A549 (cell line): ENCODE results near the gene POR. TPM values are rescaled to one million over a fixed set of nuclear protein-coding genes. Genes with fewer than 3 reads are reported as not detected.

Experiments used
- ATAC-seq, 2 experiments: fragments of 200-7000 bp in 1 of 2; fragments of >200 bp in 1 of 2; cut with Nextera tagmentation in 1 of 2; cut with Tn5 transposase in 1 of 2; 3 replicates each; pipeline versions ENCODE4 v1.8.0 to v1.9.1; 2018 to 2020; ENCODE audit warnings: mild to moderate bottlenecking in 1 of 2, moderate library complexity in 1 of 2
- CTCF ChIA-PET: fragments of 300-600 bp; sonication (Branson Sonifier 250); formaldehyde crosslinking; extraction: SDS; loops from one replicate; lab custom pipeline; 2021; ENCODE audit warnings: antibody characterized with exemption, inconsistent platforms; lab: Yijun Ruan, JAX
- POLR2A ChIA-PET: fragments of 350-600 bp; formaldehyde crosslinking; extraction: SDS; loops from one replicate; lab custom pipeline; 2021; ENCODE audit warnings: antibody characterized with exemption, inconsistent platforms; lab: Yijun Ruan, JAX
- DNase-seq, 2 experiments: peaks; one replicate each; pipeline versions ENCODE4 v3.0.0 to v3.0.0-alpha.2; 2011 to 2016; ENCODE audit warnings: low read depth in 1 of 2, low spot score in 1 of 2
- FAIRE-seq: peaks from 2 replicates; lab custom pipeline; 2011; peaks lifted over from hg19 to GRCh38; lab: Jason Lieb, UNC
- H3K27ac ChIP-seq, 2 experiments: fragments of >200 bp; sonication (Bioruptor Twin); formaldehyde crosslinking; 3 replicates each; pipeline ENCODE4 v1.5.1; 2016 to 2017
- H3K4me1 ChIP-seq: fragments of >200 bp; sonication (Bioruptor Twin); formaldehyde crosslinking; 3 replicates; pipeline ENCODE4 v1.6.1; 2016
- H3K4me2 ChIP-seq: fragments of >200 bp; sonication (Bioruptor Twin); formaldehyde crosslinking; 3 replicates; pipeline ENCODE4 v1.6.1; 2016
- H3K4me3 ChIP-seq: fragments of >200 bp; sonication (Bioruptor Twin); formaldehyde crosslinking; 3 replicates; pipeline ENCODE4 v1.5.1; 2016
- H3K9me3 ChIP-seq: fragments of >200 bp; sonication (Bioruptor Twin); formaldehyde crosslinking; 3 replicates; pipeline ENCODE4 v1.6.1; 2016
- CHD2 ChIP-seq: fragments of 150-350 bp; IDR thresholded peaks from 2 replicates; pipeline ENCODE4 v1.6.1; 2014; ENCODE audit warnings: low read length; ENCODE audit not compliant: partially characterized antibody
- CHD4 ChIP-seq: fragments of 200-600 bp; sonication (generic); IDR thresholded peaks from 2 replicates; pipeline ENCODE4 v1.6.1; 2016; ENCODE audit warnings: antibody characterized with exemption, mild to moderate bottlenecking, borderline replicate concordance
- ESRRA ChIP-seq: fragments of 150-350 bp; IDR thresholded peaks from 2 replicates; pipeline ENCODE4 v1.6.1; 2014; ENCODE audit warnings: mild to moderate bottlenecking, low read length, borderline replicate concordance
- FOSB ChIP-seq: fragments of 250-450 bp; sonication (Bioruptor Pico); IDR thresholded peaks from 2 replicates; pipeline ENCODE4 v1.5.0; 2020; ENCODE audit warnings: mild to moderate bottlenecking, moderate library complexity
- FOXS1 ChIP-seq: fragments of 250-450 bp; sonication (Bioruptor Pico); IDR thresholded peaks from 2 replicates; pipeline ENCODE4 v1.5.0; 2020; ENCODE audit warnings: mild to moderate bottlenecking, moderate library complexity
- GATA3 ChIP-seq: IDR thresholded peaks from 2 replicates; pipeline ENCODE4 v1.6.1; 2012; ENCODE audit warnings: borderline replicate concordance
- HDAC2 ChIP-seq: fragments of 200-600 bp; sonication (generic); IDR thresholded peaks from 2 replicates; pipeline ENCODE4 v1.6.1; 2016
- HEYL ChIP-seq: fragments of 250-450 bp; sonication (Bioruptor Pico); IDR thresholded peaks from 2 replicates; pipeline ENCODE4 v1.8.0; 2021; ENCODE audit warnings: mild to moderate bottlenecking, moderate library complexity
- HOXA7 ChIP-seq: fragments of 250-450 bp; sonication (Bioruptor Pico); IDR thresholded peaks from 2 replicates; pipeline ENCODE4 v1.5.0; 2020; ENCODE audit warnings: mild to moderate bottlenecking, moderate library complexity
- HOXB5 ChIP-seq: fragments of 250-450 bp; sonication (Bioruptor Pico); IDR thresholded peaks from 2 replicates; pipeline ENCODE4 v1.5.0; 2020; ENCODE audit warnings: mild to moderate bottlenecking, moderate library complexity
- JUN ChIP-seq, 2 experiments: fragments of >200 bp; sonication (Bioruptor Twin); formaldehyde crosslinking; IDR thresholded peaks; 2 replicates in 1 of 2; 3 replicates in 1 of 2; pipeline ENCODE4 v1.6.1; 2016 to 2017
- JUNB ChIP-seq: fragments of >200 bp; sonication (Bioruptor Twin); formaldehyde crosslinking; IDR thresholded peaks from 2 replicates; pipeline ENCODE4 v1.6.1; 2016
- KDM1A ChIP-seq: fragments of 200-600 bp; sonication (generic); IDR thresholded peaks from 2 replicates; pipeline ENCODE4 v1.6.1; 2016; ENCODE audit warnings: low read depth, mild to moderate bottlenecking
- KDM5A ChIP-seq: fragments of 200-600 bp; sonication (generic); IDR thresholded peaks from 2 replicates; pipeline ENCODE4 v1.6.1; 2016; ENCODE audit warnings: antibody characterized with exemption, mild to moderate bottlenecking
- MAZ ChIP-seq: fragments of 150-350 bp; IDR thresholded peaks from 2 replicates; pipeline ENCODE4 v1.6.1; 2014; ENCODE audit warnings: antibody characterized with exemption, low read depth, low read length, borderline replicate concordance
- NFE2L2 ChIP-seq: fragments of 150-350 bp; conservative IDR thresholded peaks from 2 replicates; pipeline ENCODE4 v1.6.1; 2014; ENCODE audit warnings: low read length
- NPAS2 ChIP-seq: fragments of 250-450 bp; sonication (Bioruptor Pico); IDR thresholded peaks from 2 replicates; pipeline ENCODE4 v1.8.0; 2022; ENCODE audit warnings: mild to moderate bottlenecking, moderate library complexity, borderline replicate concordance
- NR3C1 ChIP-seq: fragments of >200 bp; sonication (Bioruptor Twin); formaldehyde crosslinking; IDR thresholded peaks from 3 replicates; pipeline ENCODE4 v1.6.1; 2017
- PHF8 ChIP-seq: fragments of 200-600 bp; sonication (generic); IDR thresholded peaks from 2 replicates; pipeline ENCODE4 v1.6.1; 2016; ENCODE audit warnings: low read depth, mild to moderate bottlenecking, antibody characterized with exemption, moderate library complexity, borderline replicate concordance
- POLR2A ChIP-seq: IDR thresholded peaks from 2 replicates; pipeline ENCODE4 v1.6.1; 2012; ENCODE audit warnings: mild to moderate bottlenecking, low read length
- POLR2AphosphoS2 ChIP-seq: conservative IDR thresholded peaks from 2 replicates; pipeline ENCODE4 v1.6.1; 2012; ENCODE audit warnings: low read length, improper control_type of control experiment, inconsistent platforms
- RAD21 ChIP-seq, 2 experiments: fragments of >200 bp in 1 of 2; sonication (Bioruptor Twin) in 1 of 2; formaldehyde crosslinking in 1 of 2; IDR thresholded peaks in 1 of 2; conservative IDR thresholded peaks in 1 of 2; 2 replicates in 1 of 2; 3 replicates in 1 of 2; pipeline ENCODE4 v1.6.1; 2012 to 2018; ENCODE audit warnings: inconsistent platforms in 1 of 2
- RFX5 ChIP-seq: fragments of 450-650 bp; IDR thresholded peaks from 2 replicates; pipeline ENCODE4 v1.7.1; 2014; ENCODE audit warnings: antibody characterized with exemption, mild to moderate bottlenecking, moderate library complexity
- RNF2 ChIP-seq: fragments of 200-600 bp; sonication (generic); IDR thresholded peaks from 2 replicates; pipeline ENCODE4 v1.6.1; 2016; ENCODE audit warnings: low read depth, mild to moderate bottlenecking, antibody characterized with exemption, moderate library complexity, borderline replicate concordance
- SREBF2 ChIP-seq: fragments of 450-650 bp; IDR thresholded peaks from 2 replicates; pipeline ENCODE4 v1.6.1; 2014; ENCODE audit warnings: mild to moderate bottlenecking, moderate library complexity
- ZNF302 ChIP-seq: fragments of 250-450 bp; sonication (Bioruptor Pico); IDR thresholded peaks from 2 replicates; pipeline ENCODE4 v1.9.0; 2021; ENCODE audit warnings: inconsistent platforms, mild to moderate bottlenecking, moderate library complexity
- ZSCAN20 ChIP-seq: fragments of 250-450 bp; sonication (Bioruptor Pico); IDR thresholded peaks from 2 replicates; pipeline ENCODE4 v1.8.0; 2022; ENCODE audit warnings: mild to moderate bottlenecking, moderate library complexity
- WGBS: methylation state at CpG from one replicate; pipeline ENCODE4 v1.1.6; 2017; ENCODE audit errors: missing lambda C conversion rate; 5-methylcytosine and 5-hydroxymethylcytosine counted together
- polyA plus RNA-seq, 4 experiments: library from polyadenylated mRNA; depleted of rRNA in 3 of 4; stranded (reverse); fragments of >200 nt; fragmentation: RNase III in 1 of 4; extraction: RNeasy Plus Mini Kit Qiagen cat#74134 plus additional on column Dnase treatment in 1 of 4; gene quantifications; 2 replicates in 3 of 4; 3 replicates in 1 of 4; pipeline ENCODE4 v1.2.3, GENCODE V29; 2011 to 2017
- TF ChIP-seq, protein P1 (sequence below): fragments of >200 bp; sonication (Bioruptor Twin); formaldehyde crosslinking; IDR thresholded peaks from 2 replicates; pipeline ENCODE4 v1.6.1; 2016
- TF ChIP-seq, protein P2 (sequence below): fragments of 200-600 bp; sonication (generic); IDR thresholded peaks from 2 replicates; pipeline ENCODE4 v1.6.1; 2016; ENCODE audit warnings: antibody characterized with exemption, mild to moderate bottlenecking, moderate library complexity
- TF ChIP-seq, protein P3 (sequence below): fragments of 150-350 bp; IDR thresholded peaks from 2 replicates; pipeline ENCODE4 v1.6.1; 2014; ENCODE audit warnings: low read depth, mild to moderate bottlenecking, low read length
- TF ChIP-seq, protein P4 (sequence below): fragments of 250-450 bp; sonication (Bioruptor Pico); IDR thresholded peaks from 2 replicates; pipeline ENCODE4 v1.5.0; 2020; ENCODE audit warnings: low read depth, mild to moderate bottlenecking, moderate library complexity

POR gene
- polyA plus RNA-seq, 2 of the 4 experiments (the other 2 are of a cell fraction) = 71.1 to 109 TPM

DNA sequence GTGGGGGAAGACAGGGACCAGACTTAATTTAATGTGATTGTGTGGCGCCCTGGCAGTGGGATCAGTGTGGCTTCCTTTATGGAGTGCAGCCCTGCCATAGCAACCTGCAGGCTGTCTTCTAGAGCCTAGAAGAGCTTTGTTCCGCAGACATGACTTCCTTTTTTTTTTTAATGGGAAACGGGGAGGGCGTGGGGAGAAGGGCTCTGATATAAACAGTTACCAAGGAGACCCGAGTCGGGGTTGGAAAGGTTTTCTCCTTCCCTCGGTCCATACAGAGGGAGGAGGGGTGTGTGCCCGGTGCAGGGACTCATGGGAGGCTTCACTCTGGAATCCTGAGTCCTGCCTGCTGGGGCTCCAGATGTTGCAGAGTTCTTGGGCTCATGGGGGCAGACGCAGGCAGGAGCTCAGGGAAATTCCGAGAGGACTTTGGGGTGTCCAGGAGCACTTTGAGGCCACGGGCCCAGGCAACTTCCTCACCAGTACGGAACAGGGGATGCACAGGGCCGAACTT, 52.6 kb downstream of the POR start:
- WGBS = 87% methylated on average over 13 of the region's 13 CpGs
- Histone ChIP-seq H3K27ac (no peak overlapping the region), H3K4me3 (no peak overlapping the region), H3K9me3 (no peaks in the 10 kb centered on the region), H3K4me2 (no peak overlapping the region), H3K4me1 (peaks cover 7% of the 10 kb centered on the region; the same call in 1 of the 3 replicates)
- DNase-seq (no peak), ATAC-seq (no peak), FAIRE-seq (no peak)
- POLR2A ChIA-PET = no interaction called here
- no peak for TF ChIP-seq NFE2L2
- no peak for TF ChIP-seq RFX5
- no peak for TF ChIP-seq FOXS1 (CRISPR knock-in tag)
- TF ChIP-seq, protein P1, sequence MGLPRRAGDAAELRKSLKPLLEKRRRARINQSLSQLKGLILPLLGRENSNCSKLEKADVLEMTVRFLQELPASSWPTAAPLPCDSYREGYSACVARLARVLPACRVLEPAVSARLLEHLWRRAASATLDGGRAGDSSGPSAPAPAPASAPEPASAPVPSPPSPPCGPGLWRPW = no peak
- TF ChIP-seq HEYL (CRISPR knock-in tag) = no peak
- TF ChIP-seq POLR2AphosphoS2 = no peak
- no peak for TF ChIP-seq NPAS2 (CRISPR knock-in tag)
- no peak for TF ChIP-seq HOXA7 (CRISPR knock-in tag)
- TF ChIP-seq MAZ = no peak
- no peak for TF ChIP-seq ZSCAN20 (CRISPR knock-in tag)
- no peak for TF ChIP-seq SREBF2
- no peak for TF ChIP-seq POLR2A
- TF ChIP-seq ESRRA = no peak
- TF ChIP-seq ZNF302 (CRISPR knock-in tag) = no peak
- no peak for TF ChIP-seq NR3C1
- no peak for TF ChIP-seq FOSB (CRISPR knock-in tag)
- TF ChIP-seq RAD21 (conservative IDR thresholded peaks at IDR 0.05 in 1 of 2, IDR thresholded peaks at IDR 0.05 in 1 of 2) = no peak
- no peak for TF ChIP-seq RNF2
- no peak for TF ChIP-seq GATA3
- TF ChIP-seq PHF8 = no peak
- CTCF ChIA-PET = interaction anchor here (1.0 to 1.1 kb wide), 2 partner anchors 41 to 53 kb away, joined by 4 to 5 read pairs; no protein-coding TSS in a partner anchor

DNA sequence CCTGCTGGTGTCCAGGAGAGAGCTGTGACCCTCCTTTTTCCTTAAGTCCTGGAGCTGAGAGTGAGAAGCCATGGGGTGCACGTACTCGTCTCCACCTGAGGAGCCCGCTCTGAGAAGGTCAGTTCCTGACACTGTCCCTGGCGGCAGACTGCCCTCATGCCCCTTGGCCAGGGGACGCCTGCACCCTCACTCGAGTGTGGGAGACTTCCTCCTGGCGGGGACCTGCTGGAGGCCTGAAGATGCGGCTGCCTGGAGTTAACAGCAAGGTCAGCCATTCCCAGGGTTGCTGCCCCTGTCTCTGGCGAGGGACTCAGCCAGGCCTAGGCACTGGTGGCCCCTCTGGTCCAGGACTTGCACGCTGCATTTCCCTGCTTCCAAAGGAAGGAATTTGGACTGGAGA, 53.1 kb downstream of the POR start:
- no peak overlapping the region for H3K4me2 ChIP-seq
- no peaks in the 10 kb centered on the region for H3K9me3 ChIP-seq
- ATAC-seq (no peak), DNase-seq (no peak), FAIRE-seq (no peak)
- no peak for TF ChIP-seq GATA3
- no peak for TF ChIP-seq CHD2
- TF ChIP-seq, protein P2, sequence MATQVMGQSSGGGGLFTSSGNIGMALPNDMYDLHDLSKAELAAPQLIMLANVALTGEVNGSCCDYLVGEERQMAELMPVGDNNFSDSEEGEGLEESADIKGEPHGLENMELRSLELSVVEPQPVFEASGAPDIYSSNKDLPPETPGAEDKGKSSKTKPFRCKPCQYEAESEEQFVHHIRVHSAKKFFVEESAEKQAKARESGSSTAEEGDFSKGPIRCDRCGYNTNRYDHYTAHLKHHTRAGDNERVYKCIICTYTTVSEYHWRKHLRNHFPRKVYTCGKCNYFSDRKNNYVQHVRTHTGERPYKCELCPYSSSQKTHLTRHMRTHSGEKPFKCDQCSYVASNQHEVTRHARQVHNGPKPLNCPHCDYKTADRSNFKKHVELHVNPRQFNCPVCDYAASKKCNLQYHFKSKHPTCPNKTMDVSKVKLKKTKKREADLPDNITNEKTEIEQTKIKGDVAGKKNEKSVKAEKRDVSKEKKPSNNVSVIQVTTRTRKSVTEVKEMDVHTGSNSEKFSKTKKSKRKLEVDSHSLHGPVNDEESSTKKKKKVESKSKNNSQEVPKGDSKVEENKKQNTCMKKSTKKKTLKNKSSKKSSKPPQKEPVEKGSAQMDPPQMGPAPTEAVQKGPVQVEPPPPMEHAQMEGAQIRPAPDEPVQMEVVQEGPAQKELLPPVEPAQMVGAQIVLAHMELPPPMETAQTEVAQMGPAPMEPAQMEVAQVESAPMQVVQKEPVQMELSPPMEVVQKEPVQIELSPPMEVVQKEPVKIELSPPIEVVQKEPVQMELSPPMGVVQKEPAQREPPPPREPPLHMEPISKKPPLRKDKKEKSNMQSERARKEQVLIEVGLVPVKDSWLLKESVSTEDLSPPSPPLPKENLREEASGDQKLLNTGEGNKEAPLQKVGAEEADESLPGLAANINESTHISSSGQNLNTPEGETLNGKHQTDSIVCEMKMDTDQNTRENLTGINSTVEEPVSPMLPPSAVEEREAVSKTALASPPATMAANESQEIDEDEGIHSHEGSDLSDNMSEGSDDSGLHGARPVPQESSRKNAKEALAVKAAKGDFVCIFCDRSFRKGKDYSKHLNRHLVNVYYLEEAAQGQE = no peak
- TF ChIP-seq POLR2A = no peak
- TF ChIP-seq, protein P3, sequence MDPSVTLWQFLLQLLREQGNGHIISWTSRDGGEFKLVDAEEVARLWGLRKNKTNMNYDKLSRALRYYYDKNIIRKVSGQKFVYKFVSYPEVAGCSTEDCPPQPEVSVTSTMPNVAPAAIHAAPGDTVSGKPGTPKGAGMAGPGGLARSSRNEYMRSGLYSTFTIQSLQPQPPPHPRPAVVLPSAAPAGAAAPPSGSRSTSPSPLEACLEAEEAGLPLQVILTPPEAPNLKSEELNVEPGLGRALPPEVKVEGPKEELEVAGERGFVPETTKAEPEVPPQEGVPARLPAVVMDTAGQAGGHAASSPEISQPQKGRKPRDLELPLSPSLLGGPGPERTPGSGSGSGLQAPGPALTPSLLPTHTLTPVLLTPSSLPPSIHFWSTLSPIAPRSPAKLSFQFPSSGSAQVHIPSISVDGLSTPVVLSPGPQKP = no peak
- TF ChIP-seq KDM1A = no peak
- no peak for TF ChIP-seq HOXB5 (CRISPR knock-in tag)
- no peak for TF ChIP-seq JUN (IDR thresholded peaks at IDR 0.05)
- no peak for TF ChIP-seq RNF2
- TF ChIP-seq KDM5A = no peak
- TF ChIP-seq HDAC2 = no peak
- TF ChIP-seq NPAS2 (CRISPR knock-in tag) = no peak
- TF ChIP-seq CHD4 = no peak
- TF ChIP-seq JUNB = no peak
- TF ChIP-seq RAD21 (conservative IDR thresholded peaks at IDR 0.05 in 1 of 2, IDR thresholded peaks at IDR 0.05 in 1 of 2) = no peak
- TF ChIP-seq, protein P4, sequence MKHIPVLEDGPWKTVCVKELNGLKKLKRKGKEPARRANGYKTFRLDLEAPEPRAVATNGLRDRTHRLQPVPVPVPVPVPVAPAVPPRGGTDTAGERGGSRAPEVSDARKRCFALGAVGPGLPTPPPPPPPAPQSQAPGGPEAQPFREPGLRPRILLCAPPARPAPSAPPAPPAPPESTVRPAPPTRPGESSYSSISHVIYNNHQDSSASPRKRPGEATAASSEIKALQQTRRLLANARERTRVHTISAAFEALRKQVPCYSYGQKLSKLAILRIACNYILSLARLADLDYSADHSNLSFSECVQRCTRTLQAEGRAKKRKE (CRISPR knock-in tag) = no peak
- H3K4me3 ChIP-seq = no peak overlapping the region
- 82% methylated on average over 10 of the region's 10 CpGs for WGBS
- ChIA-PET POLR2A (no interaction called here), CTCF (interaction anchor here (1.0 kb wide), 1 partner anchor 41 kb away, joined by 4 read pairs; no protein-coding TSS in a partner anchor)
- peaks cover 7% of the 10 kb centered on the region; the same call in 1 of the 3 replicates for H3K4me1 ChIP-seq
- no peak overlapping the region for H3K27ac ChIP-seq
